OCI-LY1 (cell line): ENCODE data around the gene PTPN4.

Experiments
- H2AFZ ChIP-seq: fragments of 200-600 bp; sonication (generic), shearing (Covaris generic); 2 replicates; pipeline ENCODE4 v1.6.0; 2014; ENCODE audit warnings: antibody characterized with exemption, mild to moderate bottlenecking, low read length
- H3F3A ChIP-seq: fragments of 200-600 bp; sonication (generic), shearing (Covaris generic); 2 replicates; pipeline ENCODE4 v1.6.0; 2014; ENCODE audit warnings: mild to moderate bottlenecking, antibody characterized with exemption, low read length, moderate library complexity; ENCODE audit not compliant: insufficient read depth
- H3K27ac ChIP-seq: fragments of 200-600 bp; sonication (generic); 2 replicates; pipeline ENCODE4 v1.5.1; 2014; ENCODE audit warnings: low read length, mixed run types, mild to moderate bottlenecking, low read depth; ENCODE audit not compliant: poor library complexity, severe bottlenecking
- H3K27me3 ChIP-seq: fragments of 200-600 bp; sonication (generic); 2 replicates; pipeline ENCODE4 v1.6.0; 2014; ENCODE audit warnings: antibody characterized with exemption, mild to moderate bottlenecking, low read length, moderate library complexity; ENCODE audit not compliant: insufficient read depth
- H3K36me3 ChIP-seq: fragments of 200-600 bp; sonication (generic); 2 replicates; pipeline ENCODE4 v1.6.1; 2014; ENCODE audit warnings: mild to moderate bottlenecking, antibody characterized with exemption, low read length, moderate library complexity, mixed read lengths; ENCODE audit not compliant: insufficient read depth
- H3K4me1 ChIP-seq: fragments of 200-600 bp; sonication (generic); 2 replicates; pipeline ENCODE4 v1.5.1; 2014; ENCODE audit warnings: mild to moderate bottlenecking, low read length, moderate library complexity; ENCODE audit not compliant: insufficient read depth, severe bottlenecking
- H3K4me2 ChIP-seq: fragments of 200-600 bp; sonication (generic), shearing (Covaris generic); 2 replicates; pipeline ENCODE4 v1.6.1; 2014; ENCODE audit warnings: low read length
- H3K4me3 ChIP-seq: fragments of 200-600 bp; sonication (generic); 2 replicates; pipeline ENCODE4 v1.5.1; 2014; ENCODE audit warnings: low read length, low read depth, mild to moderate bottlenecking, mixed read lengths; ENCODE audit not compliant: poor library complexity, severe bottlenecking
- H3K79me2 ChIP-seq: fragments of 200-600 bp; shearing (Covaris generic); 2 replicates; pipeline ENCODE4 v1.6.1; 2016; ENCODE audit warnings: mixed run types, low read length, mixed read lengths; ENCODE audit not compliant: insufficient read depth
- H3K9ac ChIP-seq: fragments of 200-600 bp; sonication (generic), shearing (Covaris generic); 2 replicates; pipeline ENCODE4 v1.6.1; 2014; ENCODE audit warnings: mild to moderate bottlenecking, low read length, mixed read lengths
- H3K9me2 ChIP-seq: fragments of 200-600 bp; sonication (generic), shearing (Covaris generic); 2 replicates; pipeline ENCODE4 v1.6.1; 2014; ENCODE audit warnings: low read depth, mild to moderate bottlenecking, low read length, mixed read lengths
- H3K9me3 ChIP-seq: fragments of 200-600 bp; shearing (Covaris generic); 2 replicates; pipeline ENCODE4 v1.6.1; 2014; ENCODE audit warnings: low read length, mixed read lengths
- H4K20me1 ChIP-seq: fragments of 200-600 bp; sonication (generic), shearing (Covaris generic); 2 replicates; pipeline ENCODE4 v1.6.0; 2016; ENCODE audit warnings: mild to moderate bottlenecking, low read length; ENCODE audit not compliant: insufficient read depth
- CTCF ChIP-seq: fragments of 200-600 bp; sonication (generic), shearing (Covaris generic); IDR thresholded peaks from 2 replicates; pipeline ENCODE4 v1.5.1; 2017; ENCODE audit warnings: mild to moderate bottlenecking, antibody characterized with exemption, low read length, moderate library complexity, mixed read lengths
- EZH2 ChIP-seq: fragments of 200-600 bp; sonication (generic), shearing (Covaris generic); IDR thresholded peaks from 2 replicates; pipeline ENCODE4 v1.8.0; 2017; ENCODE audit warnings: borderline replicate concordance, mixed run types, mild to moderate bottlenecking, antibody characterized with exemption, low read length, moderate library complexity, mixed read lengths

PTPN4 gene

GRCh38 chr2:119731983-119732382, 27.7 kb upstream of the PTPN4 start:
- H3K4me3 ChIP-seq, result no peak overlapping the region
- TF ChIP-seq CTCF (no peak), EZH2 (no peak)
- no peaks in the 10 kb centered on the region for H3F3A ChIP-seq
- H3K4me1 ChIP-seq, result no peaks in the 10 kb centered on the region
- H3K79me2 ChIP-seq, result no peaks in the 10 kb centered on the region
- H4K20me1 ChIP-seq, result no peaks in the 10 kb centered on the region
- H3K27me3 ChIP-seq, result no peaks in the 10 kb centered on the region; the same call in 1 of the 2 replicates
- no peaks in the 10 kb centered on the region for H3K9me2 ChIP-seq
- H3K27ac ChIP-seq, result no peak overlapping the region
- no peaks in the 10 kb centered on the region for H3K9me3 ChIP-seq
- no peaks in the 10 kb centered on the region for H3K36me3 ChIP-seq
- no peak overlapping the region for H3K4me2 ChIP-seq
- H2AFZ ChIP-seq, result no peak overlapping the region
- H3K9ac ChIP-seq, result no peak overlapping the region

- TF ChIP-seq EZH2 (no peak), CTCF (no peak)
- H3K4me1 ChIP-seq, result no peaks in the 10 kb centered on the region
- H3K27me3 ChIP-seq, result no peaks in the 10 kb centered on the region
Observed at GRCh38 chr2:119732601-119733164, 27.0 kb upstream of the PTPN4 start.

GRCh38 chr2:119734047-119734446, 25.7 kb upstream of the PTPN4 start:
- no peak overlapping the region for H3K9ac ChIP-seq
- no peaks in the 10 kb centered on the region for H3K9me2 ChIP-seq
- H3K4me2 ChIP-seq, result no peak overlapping the region
- TF ChIP-seq EZH2 (no peak), CTCF (no peak)
- H3K4me3 ChIP-seq, result no peak overlapping the region
- H3K27me3 ChIP-seq, result no peaks in the 10 kb centered on the region
- H4K20me1 ChIP-seq, result no peaks in the 10 kb centered on the region
- no peaks in the 10 kb centered on the region for H3K4me1 ChIP-seq
- H3K27ac ChIP-seq, result no peak overlapping the region
- no peaks in the 10 kb centered on the region for H3K9me3 ChIP-seq
- H3K36me3 ChIP-seq, result no peaks in the 10 kb centered on the region
- H3F3A ChIP-seq, result no peaks in the 10 kb centered on the region
- no peak overlapping the region for H2AFZ ChIP-seq
- H3K79me2 ChIP-seq, result no peaks in the 10 kb centered on the region

More at GRCh38 chr2:119732601-119733164, 27.0 kb upstream of the PTPN4 start:
- H3F3A ChIP-seq, result no peaks in the 10 kb centered on the region
- H3K9ac ChIP-seq, result no peak overlapping the region
- H3K4me2 ChIP-seq, result no peak overlapping the region
- H3K9me2 ChIP-seq, result no peaks in the 10 kb centered on the region
- no peaks in the 10 kb centered on the region for H4K20me1 ChIP-seq
- no peaks in the 10 kb centered on the region for H3K79me2 ChIP-seq
- no peaks in the 10 kb centered on the region for H3K9me3 ChIP-seq
- H3K36me3 ChIP-seq, result no peaks in the 10 kb centered on the region
- H3K27ac ChIP-seq, result no peak overlapping the region
- no peak overlapping the region for H2AFZ ChIP-seq
- no peak overlapping the region for H3K4me3 ChIP-seq
